Cardiac fibroblast (primary cell): ENCODE data around the gene FBRS.
A peak's percentile ranks its signal among the peaks of the same experiment; 100 is the strongest.

Experiments used
- DNase-seq, 2 donors: peaks; one replicate each; pipeline versions ENCODE4 v3.0.0 to v3.0.0-alpha.2; 2010; ENCODE audit warnings: low read depth in 2 of 2
- H3K4me3 ChIP-seq, 2 donors: replicated peaks in 1 of 2; 1 replicate in 1 of 2; 2 replicates in 1 of 2; pipeline ENCODE4 v1.5.1; 2011; ENCODE audit warnings: low read depth in 2 of 2, low read length in 2 of 2, mild to moderate bottlenecking in 2 of 2, moderate library complexity in 1 of 2
- TF ChIP-seq, protein P1 (sequence below): IDR thresholded peaks from one replicate; pipeline ENCODE4 v1.5.1; 2011; ENCODE audit warnings: low read depth, mild to moderate bottlenecking, low read length, inconsistent platforms

The FBRS gene

DNA sequence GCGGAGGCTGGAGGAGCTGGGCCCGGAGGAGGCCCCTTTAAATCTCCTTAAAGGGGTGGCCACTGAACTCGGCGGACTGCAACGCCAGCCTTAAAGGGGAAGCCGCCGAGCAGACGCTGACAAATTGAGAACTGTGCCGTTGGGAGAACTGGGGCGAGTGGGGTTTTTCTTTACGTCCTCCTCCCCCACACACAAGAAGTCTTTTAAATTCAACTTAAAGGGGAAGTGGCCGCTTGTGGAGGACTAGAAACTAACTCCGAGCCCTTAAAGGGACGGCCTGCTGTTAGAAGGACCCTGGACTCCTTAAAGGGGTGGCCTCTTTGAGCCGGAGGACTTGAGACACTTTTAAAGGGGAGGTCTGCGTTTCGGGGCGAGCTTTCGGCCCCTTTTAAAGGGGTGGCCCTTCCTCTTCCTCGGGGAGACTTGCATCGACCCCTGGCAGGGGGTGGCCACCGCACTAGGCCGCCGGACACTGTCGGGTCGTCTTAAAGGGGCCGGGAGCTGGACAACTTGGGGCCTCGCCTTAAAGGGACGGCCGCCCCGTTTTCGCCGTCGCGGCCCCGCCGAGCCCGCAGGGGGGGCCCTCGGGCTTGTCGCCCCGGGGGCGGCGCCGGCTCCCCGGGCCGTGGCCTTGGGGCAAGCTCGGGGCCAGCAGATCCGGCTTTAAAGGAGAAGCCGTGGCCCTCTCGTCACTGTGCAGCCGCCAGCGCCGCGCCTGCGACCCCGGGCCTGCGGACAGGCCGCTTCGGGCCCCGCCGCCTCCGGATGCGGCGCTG is 688 bp downstream of the FBRS start:
- peak; percentile 98 to 99 for DNase-seq
- peak overlapping the region; percentile 79 to 86 for H3K4me3 ChIP-seq
- TF ChIP-seq, protein P1, sequence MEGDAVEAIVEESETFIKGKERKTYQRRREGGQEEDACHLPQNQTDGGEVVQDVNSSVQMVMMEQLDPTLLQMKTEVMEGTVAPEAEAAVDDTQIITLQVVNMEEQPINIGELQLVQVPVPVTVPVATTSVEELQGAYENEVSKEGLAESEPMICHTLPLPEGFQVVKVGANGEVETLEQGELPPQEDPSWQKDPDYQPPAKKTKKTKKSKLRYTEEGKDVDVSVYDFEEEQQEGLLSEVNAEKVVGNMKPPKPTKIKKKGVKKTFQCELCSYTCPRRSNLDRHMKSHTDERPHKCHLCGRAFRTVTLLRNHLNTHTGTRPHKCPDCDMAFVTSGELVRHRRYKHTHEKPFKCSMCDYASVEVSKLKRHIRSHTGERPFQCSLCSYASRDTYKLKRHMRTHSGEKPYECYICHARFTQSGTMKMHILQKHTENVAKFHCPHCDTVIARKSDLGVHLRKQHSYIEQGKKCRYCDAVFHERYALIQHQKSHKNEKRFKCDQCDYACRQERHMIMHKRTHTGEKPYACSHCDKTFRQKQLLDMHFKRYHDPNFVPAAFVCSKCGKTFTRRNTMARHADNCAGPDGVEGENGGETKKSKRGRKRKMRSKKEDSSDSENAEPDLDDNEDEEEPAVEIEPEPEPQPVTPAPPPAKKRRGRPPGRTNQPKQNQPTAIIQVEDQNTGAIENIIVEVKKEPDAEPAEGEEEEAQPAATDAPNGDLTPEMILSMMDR, result no peak

DNA sequence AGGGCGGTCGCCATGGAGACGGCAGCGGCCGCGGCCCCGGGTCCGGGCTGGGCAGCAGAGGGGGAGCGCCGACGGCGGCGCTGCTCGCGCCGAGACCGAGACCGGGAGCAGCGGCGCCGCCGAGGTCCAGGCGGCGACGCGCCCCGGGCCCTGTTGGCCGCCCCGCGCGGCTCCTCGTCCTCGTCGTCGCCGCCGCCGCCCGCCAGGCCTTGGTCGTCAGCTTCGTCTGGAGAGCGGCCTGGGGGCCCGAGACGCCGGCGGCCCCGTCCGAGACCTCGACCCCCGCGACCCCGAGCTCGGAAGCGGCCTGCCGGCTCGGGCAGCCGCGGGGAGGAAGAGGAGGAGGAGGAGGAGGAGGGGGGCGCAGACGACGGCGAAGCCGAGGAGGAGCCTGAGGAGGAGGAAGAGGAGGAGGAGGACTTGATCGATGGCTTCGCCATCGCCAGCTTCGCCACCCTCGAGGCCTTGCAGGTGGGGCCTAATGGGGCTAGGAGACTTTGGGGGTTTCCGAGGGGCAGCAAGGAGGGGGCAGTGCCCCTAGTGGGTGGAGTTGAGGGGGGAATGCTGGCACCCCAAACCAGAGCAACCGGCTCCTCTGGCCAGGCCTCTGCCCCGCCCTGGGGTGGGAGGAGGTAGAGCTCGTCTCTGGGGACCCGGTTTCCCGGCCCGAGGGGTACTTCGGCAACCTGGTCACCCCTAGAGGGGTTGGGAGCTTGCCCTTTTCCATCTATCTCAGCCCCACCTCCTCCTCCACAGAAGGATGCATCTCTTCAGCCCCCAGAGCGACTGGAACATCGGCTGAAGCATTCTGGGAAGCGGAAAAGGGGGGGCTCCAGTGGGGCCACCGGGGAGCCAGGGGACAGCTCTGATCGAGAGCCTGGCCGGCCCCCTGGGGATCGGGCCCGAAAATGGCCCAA is 1.5 kb downstream of the FBRS start:
- DNase-seq, result peak; percentile 16 to 31
- peak overlapping the region; percentile 83 to 86 for H3K4me3 ChIP-seq
- TF ChIP-seq, protein P1, result no peak

- peak in 1 of 2 donors; percentile 61 for DNase-seq
- peak overlapping the region; percentile 83 to 86 for H3K4me3 ChIP-seq
- TF ChIP-seq, protein P1, result no peak
These were observed 2.4 kb downstream of the FBRS start for GRCh38 chr16:30660424-30661261.

DNA sequence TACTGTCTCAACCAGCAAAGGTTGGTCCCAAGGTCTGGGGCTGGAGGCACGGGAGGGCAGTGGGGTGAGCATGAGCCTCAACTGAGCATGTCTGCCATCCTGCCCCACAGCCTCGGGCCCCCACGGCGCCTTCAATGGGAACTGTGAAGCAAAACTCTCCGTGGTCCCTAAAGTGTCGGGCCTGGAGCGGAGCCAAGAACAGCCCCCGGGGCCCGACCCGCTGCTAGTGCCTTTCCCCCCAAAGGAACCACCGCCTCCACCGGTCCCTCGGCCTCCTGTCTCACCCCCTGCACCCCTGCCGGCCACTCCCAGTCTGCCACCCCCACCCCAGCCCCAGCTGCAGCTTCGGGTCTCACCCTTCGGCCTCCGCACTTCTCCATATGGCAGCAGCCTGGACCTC is 4.2 kb downstream of the FBRS start:
- TF ChIP-seq, protein P1, result no peak
- no peak for DNase-seq
- H3K4me3 ChIP-seq, result no peak overlapping the region

DNA sequence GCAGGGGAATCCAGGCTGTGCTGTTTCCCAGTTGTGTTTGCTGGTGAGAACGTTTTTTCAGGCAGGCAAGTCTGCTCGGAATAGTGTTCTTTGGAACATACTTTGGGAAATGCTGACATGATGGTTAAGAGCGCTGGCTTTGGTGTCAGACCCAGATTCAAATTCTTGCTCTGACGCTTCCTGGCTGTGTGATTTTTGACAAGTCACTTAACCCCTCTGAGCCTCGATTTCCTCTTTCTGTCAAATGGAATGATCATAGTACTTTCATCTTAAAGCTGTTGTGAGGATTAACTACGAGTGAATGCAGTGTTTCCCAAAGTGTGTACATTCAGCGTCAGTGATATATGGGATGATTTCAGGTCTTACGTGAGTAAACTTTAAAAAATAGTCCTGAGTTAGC is 4.8 kb downstream of the FBRS start:
- H3K4me3 ChIP-seq, result no peak overlapping the region
- TF ChIP-seq, protein P1, result no peak
- no peak for DNase-seq

DNA sequence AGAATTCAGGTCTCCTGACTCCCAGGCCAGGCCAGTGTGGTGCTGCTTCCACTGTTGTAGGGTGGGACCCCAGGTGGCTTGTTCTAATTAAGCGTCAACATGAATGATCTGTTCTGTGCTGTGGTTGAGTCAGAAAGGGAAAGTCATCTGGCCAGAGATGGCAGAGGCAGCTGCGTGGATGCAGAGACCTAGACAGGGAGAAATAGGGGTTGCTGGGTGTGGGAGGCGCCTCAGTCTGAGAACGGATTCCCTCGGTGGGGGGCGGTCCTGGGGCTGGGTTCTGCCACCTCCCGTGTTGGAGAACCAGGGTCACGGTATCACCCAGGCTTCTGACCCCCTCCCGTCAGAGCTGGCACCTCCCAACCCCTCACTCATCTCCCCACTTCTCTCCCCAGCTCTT is 5.6 kb downstream of the FBRS start:
- no peak for DNase-seq
- TF ChIP-seq, protein P1, result no peak
- H3K4me3 ChIP-seq, result no peak overlapping the region
